Nephron (organoid): ENCODE measurements around the gene CTH.

Experiments
- H3K27ac Mint-ChIP-seq, 3 experiments: 2 replicates each; pipeline ENCODE4 v1.8.0; 2020; ENCODE audit warnings: mixed read lengths in 3 of 3, mild to moderate bottlenecking in 2 of 3, moderate library complexity in 1 of 3
- H3K27me3 Mint-ChIP-seq: 2 replicates; pipeline ENCODE4 v1.8.0; 2021; ENCODE audit warnings: low read depth, mild to moderate bottlenecking, moderate library complexity, mixed read lengths
- H3K36me3 Mint-ChIP-seq: 2 replicates; pipeline ENCODE4 v1.8.0; 2020; ENCODE audit warnings: low read depth, mixed read lengths
- H3K4me1 Mint-ChIP-seq: 2 replicates; pipeline ENCODE4 v1.8.0; 2020; ENCODE audit warnings: mixed read lengths
- H3K4me3 Mint-ChIP-seq, 3 experiments: 2 replicates each; pipeline ENCODE4 v1.8.0; 2020; ENCODE audit warnings: mild to moderate bottlenecking in 3 of 3, mixed read lengths in 3 of 3, moderate library complexity in 2 of 3
- H3K9me3 Mint-ChIP-seq: 2 replicates; pipeline ENCODE4 v1.8.0; 2020; ENCODE audit warnings: mixed read lengths
- CTCF ChIP-seq, 3 experiments: fragments of 200-600 bp; sonication (generic); IDR thresholded peaks; one replicate each; pipeline ENCODE4 v1.5.0; 2021; ENCODE audit warnings: antibody characterized with exemption in 3 of 3; ENCODE audit not compliant: unreplicated experiment in 3 of 3

Gene CTH

GRCh38 chr1:70431874-70432273, 20.8 kb downstream of the CTH start:
- H3K9me3 Mint-ChIP-seq, result no peaks in the 10 kb centered on the region
- no peaks in the 10 kb centered on the region for H3K27me3 Mint-ChIP-seq
- peaks cover 36% of the 10 kb centered on the region for H3K36me3 Mint-ChIP-seq
- no peak overlapping the region for H3K4me3 Mint-ChIP-seq
- H3K4me1 Mint-ChIP-seq, result no peaks in the 10 kb centered on the region
- no peak overlapping the region for H3K27ac Mint-ChIP-seq
- no peak for TF ChIP-seq CTCF (IDR thresholded peaks at IDR 0.05; ENCODE audit: unreplicated experiment in 3 of 3)

GRCh38 chr1:70434253-70434859, 23.3 kb downstream of the CTH start:
- no peaks in the 10 kb centered on the region for H3K9me3 Mint-ChIP-seq
- no peaks in the 10 kb centered on the region for H3K4me1 Mint-ChIP-seq
- no peak overlapping the region for H3K27ac Mint-ChIP-seq
- H3K36me3 Mint-ChIP-seq, result peaks cover 34% of the 10 kb centered on the region
- H3K4me3 Mint-ChIP-seq, result no peak overlapping the region
- H3K27me3 Mint-ChIP-seq, result no peaks in the 10 kb centered on the region
- TF ChIP-seq CTCF (IDR thresholded peaks at IDR 0.05; ENCODE audit: unreplicated experiment in 3 of 3), result no peak

GRCh38 chr1:70436622-70437251, 25.7 kb downstream of the CTH start:
- Mint-ChIP-seq H3K27me3 (no peaks in the 10 kb centered on the region), H3K27ac (no peak overlapping the region), H3K9me3 (no peaks in the 10 kb centered on the region), H3K4me1 (no peaks in the 10 kb centered on the region), H3K4me3 (no peak overlapping the region), H3K36me3 (peaks cover 31% of the 10 kb centered on the region)
- TF ChIP-seq CTCF (IDR thresholded peaks at IDR 0.05; ENCODE audit: unreplicated experiment in 3 of 3), result peak; percentile 18 to 37 (median 34)

- Mint-ChIP-seq H3K4me3 (no peak overlapping the region), H3K9me3 (no peaks in the 10 kb centered on the region), H3K4me1 (no peaks in the 10 kb centered on the region), H3K36me3 (peaks cover 15% of the 10 kb centered on the region), H3K27me3 (no peaks in the 10 kb centered on the region), H3K27ac (no peak overlapping the region)
- TF ChIP-seq CTCF (IDR thresholded peaks at IDR 0.05; ENCODE audit: unreplicated experiment in 3 of 3), result no peak
Measured at GRCh38 chr1:70438529-70438928, 27.5 kb downstream of the CTH start.

- Mint-ChIP-seq H3K27ac (no peak overlapping the region), H3K36me3 (peaks cover 8% of the 10 kb centered on the region), H3K4me1 (no peaks in the 10 kb centered on the region), H3K4me3 (no peak overlapping the region), H3K9me3 (no peaks in the 10 kb centered on the region), H3K27me3 (no peaks in the 10 kb centered on the region)
- no peak for TF ChIP-seq CTCF (IDR thresholded peaks at IDR 0.05; ENCODE audit: unreplicated experiment in 3 of 3)
Measured at GRCh38 chr1:70440642-70441391, 29.7 kb downstream of the CTH start.
